ENCODE results near the gene PDXK. TPM values are rescaled to one million over a fixed set of nuclear protein-coding genes. Genes with fewer than 3 reads are reported as not detected.
A peak's percentile ranks its signal among the peaks of the same experiment; 100 is the strongest.
"Not testable (repeated sequence)": the region's sequence is repeated elsewhere in the genome, so short reads cannot be mapped to it uniquely, and the experiment has no call there.

PDXK gene
- total RNA-seq, 1 experiment from 2014 or later: 68.7 TPM

GRCh38 chr21:43691086-43691795 lies 27.7 kb upstream of the PDXK start:
- Histone ChIP-seq H3K4me3 (ENCODE audit: insufficient read depth, low read depth, low read length) (no peak overlapping the region), H3K36me3 (replicated peaks; ENCODE audit: control insufficient read depth, insufficient read depth, low read length) (peaks cover 57% of the 10 kb centered on the region), H3K27me3 (ENCODE audit: control insufficient read depth, insufficient read depth, low read length) (no peaks in the 10 kb centered on the region)
- no peak for DNase-seq

DNA sequence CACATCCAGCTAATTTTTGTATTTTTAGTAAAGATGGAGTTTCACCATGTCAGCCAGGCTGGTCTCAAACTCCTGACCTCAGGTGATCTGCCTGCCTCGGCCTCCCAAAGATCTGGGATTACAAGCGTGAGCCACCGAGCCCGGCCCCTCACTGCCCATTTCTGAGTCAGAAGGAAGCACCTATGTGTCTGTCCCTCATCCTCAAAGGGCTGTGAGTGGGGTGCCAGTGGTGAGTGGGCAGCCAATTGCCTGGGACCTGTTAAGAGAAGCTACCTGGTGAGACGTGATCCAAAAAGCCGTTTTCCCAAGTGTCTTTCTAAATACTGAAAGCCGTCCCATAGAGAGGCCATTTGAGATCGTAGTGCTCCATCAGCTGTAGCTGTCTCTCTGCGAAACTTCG lies 27.1 kb upstream of the PDXK start:
- H3K36me3 ChIP-seq (replicated peaks; ENCODE audit: control insufficient read depth, insufficient read depth, low read length): peaks cover 52% of the 10 kb centered on the region
- H3K27me3 ChIP-seq (ENCODE audit: control insufficient read depth, insufficient read depth, low read length): no peaks in the 10 kb centered on the region
- DNase-seq: no peak
- no peak overlapping the region for H3K4me3 ChIP-seq (ENCODE audit: insufficient read depth, low read depth, low read length)

- Histone ChIP-seq H3K4me3 (ENCODE audit: insufficient read depth, low read depth, low read length) (no peak overlapping the region), H3K27me3 (ENCODE audit: control insufficient read depth, insufficient read depth, low read length) (no peaks in the 10 kb centered on the region), H3K36me3 (replicated peaks; ENCODE audit: control insufficient read depth, insufficient read depth, low read length) (peaks cover 47% of the 10 kb centered on the region)
- no peak for DNase-seq
Observed at GRCh38 chr21:43692949-43693348, 26.0 kb upstream of the PDXK start.

- Histone ChIP-seq H3K36me3 (replicated peaks; ENCODE audit: control insufficient read depth, insufficient read depth, low read length) (peaks cover 40% of the 10 kb centered on the region), H3K27me3 (ENCODE audit: control insufficient read depth, insufficient read depth, low read length) (no peaks in the 10 kb centered on the region), H3K4me3 (ENCODE audit: insufficient read depth, low read depth, low read length) (no peak overlapping the region)
- no peak for DNase-seq
Observed at GRCh38 chr21:43693981-43694380, 24.9 kb upstream of the PDXK start.

DNA sequence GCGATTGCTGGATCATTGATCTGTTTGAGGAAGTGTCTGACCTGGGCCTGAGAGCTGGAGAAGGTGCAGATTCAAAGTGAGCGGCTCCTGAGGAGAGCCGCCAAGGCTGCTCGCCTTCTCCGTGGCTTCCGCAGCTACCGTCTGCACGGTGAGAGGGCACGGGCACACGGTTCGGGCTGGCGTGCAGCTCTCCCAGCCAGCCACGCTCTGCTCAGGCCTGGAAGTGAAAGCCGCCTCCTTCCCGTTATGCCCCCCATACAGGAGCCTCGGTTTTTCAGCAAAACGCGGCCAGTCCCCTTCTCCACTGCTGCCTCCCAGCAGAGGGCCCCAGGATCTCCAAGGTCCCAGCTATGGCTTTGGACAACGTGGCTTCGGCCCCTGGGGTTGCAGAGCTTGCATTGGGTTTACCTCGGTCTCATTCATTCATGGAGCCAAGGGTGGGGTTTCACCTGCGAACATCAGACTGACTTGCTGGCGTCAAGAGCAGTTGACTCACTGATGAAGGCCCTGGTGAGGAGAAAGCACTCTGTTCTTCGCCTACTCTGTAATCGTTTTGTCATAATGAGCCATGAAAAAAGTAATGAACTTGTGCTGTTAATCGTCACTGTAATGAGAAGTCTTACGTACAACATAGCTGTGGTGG lies 24.4 kb upstream of the PDXK start:
- H3K36me3 ChIP-seq (replicated peaks; ENCODE audit: control insufficient read depth, insufficient read depth, low read length): peaks cover 34% of the 10 kb centered on the region
- H3K27me3 ChIP-seq (ENCODE audit: control insufficient read depth, insufficient read depth, low read length): no peaks in the 10 kb centered on the region
- no peak for DNase-seq
- H3K4me3 ChIP-seq (ENCODE audit: insufficient read depth, low read depth, low read length): no peak overlapping the region

DNA sequence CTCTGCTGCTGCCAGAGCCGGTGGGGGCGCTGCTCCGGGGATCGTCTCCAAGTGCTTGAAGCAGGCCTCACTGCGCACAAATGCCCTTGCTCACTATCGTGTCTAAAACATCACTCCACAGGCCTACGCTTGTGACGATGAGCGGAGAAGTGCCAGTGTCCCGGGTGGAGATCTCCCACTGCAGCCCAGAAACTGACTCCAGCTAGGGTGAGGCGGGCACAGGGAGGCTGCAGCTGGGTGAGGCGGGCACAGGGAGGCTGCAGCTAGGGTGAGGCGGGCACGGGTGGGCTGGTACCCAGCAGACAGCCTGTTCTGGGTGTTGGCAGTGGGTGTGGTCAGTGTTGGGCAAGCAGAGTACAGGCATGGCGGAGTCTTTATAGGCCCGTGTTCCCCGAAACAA lies 22.7 kb upstream of the PDXK start:
- Histone ChIP-seq H3K27me3 (ENCODE audit: control insufficient read depth, insufficient read depth, low read length) (no peaks in the 10 kb centered on the region), H3K4me3 (ENCODE audit: insufficient read depth, low read depth, low read length) (no peak overlapping the region), H3K36me3 (replicated peaks; ENCODE audit: control insufficient read depth, insufficient read depth, low read length) (peaks cover 20% of the 10 kb centered on the region)
- DNase-seq: no peak

DNA sequence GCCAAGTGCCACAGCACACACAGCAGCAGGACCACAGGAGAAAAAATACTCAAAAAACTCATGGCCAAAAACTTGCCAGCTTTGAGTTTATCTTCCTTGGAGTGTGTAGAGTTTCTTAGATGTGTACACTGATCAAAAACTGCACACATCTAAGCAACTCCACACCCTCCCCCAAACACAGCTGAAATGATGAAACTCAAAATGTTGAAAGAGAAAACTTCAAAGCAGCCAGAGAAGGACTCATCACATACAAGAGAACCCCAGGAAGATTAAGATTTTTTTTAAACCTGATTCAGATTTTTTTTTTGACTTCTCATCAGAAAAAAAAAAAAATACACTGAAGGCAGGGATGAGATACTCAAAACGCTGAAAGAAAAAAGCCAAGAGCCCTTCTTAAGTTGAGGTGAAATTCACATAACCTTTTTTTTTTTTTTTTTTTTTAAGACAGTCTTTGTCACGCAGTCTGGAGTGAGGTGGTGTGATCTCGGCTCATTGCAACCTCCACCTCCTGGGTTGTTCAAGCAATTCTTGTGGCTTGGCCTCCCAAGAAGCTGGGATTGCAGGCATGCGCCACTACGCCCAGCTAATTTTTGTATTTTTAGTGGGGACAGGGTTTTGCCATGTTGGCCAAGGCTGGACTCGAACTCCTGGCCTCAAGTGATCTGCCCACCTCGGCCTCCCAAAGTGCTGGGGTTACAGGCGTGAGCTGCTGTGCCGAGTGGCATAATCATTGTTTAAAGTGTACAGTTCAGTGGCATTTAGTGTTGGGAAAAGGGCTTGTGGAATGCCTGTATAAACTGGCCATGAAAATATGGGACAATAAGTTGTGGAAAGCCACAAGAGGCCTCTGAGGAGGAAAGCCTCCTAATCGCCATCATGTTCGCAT lies 20.9 kb upstream of the PDXK start:
- Histone ChIP-seq H3K36me3 (replicated peaks; ENCODE audit: control insufficient read depth, insufficient read depth, low read length) (peaks cover 11% of the 10 kb centered on the region), H3K27me3 (ENCODE audit: control insufficient read depth, insufficient read depth, low read length) (no peaks in the 10 kb centered on the region), H3K4me3 (ENCODE audit: insufficient read depth, low read depth, low read length) (no peak overlapping the region)
- DNase-seq: no peak

- DNase-seq; H3K36me3 ChIP-seq (replicated peaks; ENCODE audit: control insufficient read depth, insufficient read depth, low read length); H3K4me3 ChIP-seq (ENCODE audit: insufficient read depth, low read depth, low read length); H3K27me3 ChIP-seq (ENCODE audit: control insufficient read depth, insufficient read depth, low read length): not testable (repeated sequence)
Observed at GRCh38 chr21:43699492-43699777, 19.5 kb upstream of the PDXK start.

DNA sequence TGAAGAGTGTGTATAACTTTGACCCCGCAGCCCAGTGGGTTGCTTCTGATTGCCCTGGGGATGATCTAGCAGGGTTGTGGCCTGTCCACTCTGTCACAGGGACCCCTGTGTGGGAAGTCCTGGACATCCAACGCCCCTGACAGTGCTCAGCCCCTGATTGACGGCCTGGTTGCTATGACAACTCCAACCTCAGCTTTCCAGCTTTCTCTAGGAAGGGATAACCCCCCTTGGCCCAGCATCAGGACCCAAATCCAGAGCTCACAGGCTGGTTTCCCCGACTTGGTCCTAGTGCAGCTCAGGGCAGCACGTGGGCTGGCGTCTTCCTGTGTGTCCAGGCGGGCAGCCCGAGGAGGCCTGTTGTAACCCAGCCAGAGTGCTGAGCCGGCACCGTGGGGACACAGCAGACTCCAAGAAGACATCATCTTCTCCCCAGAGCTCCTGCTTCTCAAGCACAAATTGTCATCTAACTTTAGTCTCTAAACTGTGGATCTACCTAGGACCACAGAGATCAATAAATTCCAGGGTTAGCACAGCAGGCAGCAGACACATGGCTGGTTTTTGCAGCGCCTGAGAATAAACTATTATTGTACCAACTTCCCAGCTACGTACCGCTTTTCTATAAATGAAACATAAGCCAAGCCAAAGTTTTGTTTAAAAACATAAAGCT lies 18.9 kb upstream of the PDXK start:
- Histone ChIP-seq H3K4me3 (ENCODE audit: insufficient read depth, low read depth, low read length) (no peak overlapping the region), H3K27me3 (ENCODE audit: control insufficient read depth, insufficient read depth, low read length) (no peaks in the 10 kb centered on the region), H3K36me3 (replicated peaks; ENCODE audit: control insufficient read depth, insufficient read depth, low read length) (peaks cover 1% of the 10 kb centered on the region; the same call in 1 of the 2 replicates)
- no peak for DNase-seq

DNA sequence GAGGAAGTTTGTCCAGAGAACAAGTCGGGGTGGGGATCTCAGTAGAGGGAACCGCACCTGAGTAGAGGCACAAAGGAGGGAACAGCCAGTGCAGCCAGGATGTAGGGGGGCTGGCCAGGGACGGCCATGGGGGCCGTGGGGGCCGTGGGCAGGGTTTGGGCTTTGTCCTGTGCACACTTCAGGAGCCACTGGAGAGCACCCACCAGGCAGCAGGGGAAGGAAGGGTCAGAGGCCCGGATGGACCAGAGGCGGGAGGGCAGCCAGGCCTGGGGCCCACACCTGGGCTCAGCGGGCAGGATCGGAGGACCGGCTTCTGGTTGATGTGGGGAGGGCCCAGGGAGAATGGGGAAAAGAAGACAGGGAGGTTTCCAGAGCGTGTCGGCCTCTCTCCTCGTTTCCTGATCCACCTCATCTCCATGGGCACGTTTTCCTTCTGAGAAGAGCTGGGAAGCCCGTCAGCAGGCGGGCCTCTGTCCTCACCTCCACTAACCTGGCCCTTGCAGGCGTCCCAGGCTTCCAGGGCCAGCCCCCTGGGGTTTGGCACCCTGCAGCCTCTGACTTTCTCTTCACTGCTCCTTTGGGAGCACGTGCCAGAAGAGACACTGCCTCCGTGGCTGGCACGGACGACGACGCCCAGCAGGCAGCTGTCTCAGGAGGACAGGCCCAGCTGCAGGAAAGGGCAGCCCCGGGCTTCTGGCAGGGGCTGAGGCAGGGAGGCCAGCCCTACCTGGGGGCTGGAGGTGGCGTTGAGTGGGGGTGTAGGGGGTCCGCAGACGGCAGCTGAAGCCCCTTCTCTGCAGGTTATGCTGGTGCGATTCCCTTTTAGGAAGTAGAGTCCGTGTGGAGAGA lies 16.8 kb upstream of the PDXK start:
- DNase-seq: peak; percentile 64
- Histone ChIP-seq H3K36me3 (replicated peaks; ENCODE audit: control insufficient read depth, insufficient read depth, low read length) (no peaks in the 10 kb centered on the region), H3K4me3 (ENCODE audit: insufficient read depth, low read depth, low read length) (no peak overlapping the region), H3K27me3 (ENCODE audit: control insufficient read depth, insufficient read depth, low read length) (no peaks in the 10 kb centered on the region)

GRCh38 chr21:43702785-43703034 lies 16.2 kb upstream of the PDXK start:
- no peak for DNase-seq
- no peaks in the 10 kb centered on the region for H3K27me3 ChIP-seq (ENCODE audit: control insufficient read depth, insufficient read depth, low read length)
- no peak overlapping the region for H3K4me3 ChIP-seq (ENCODE audit: insufficient read depth, low read depth, low read length)

DNA sequence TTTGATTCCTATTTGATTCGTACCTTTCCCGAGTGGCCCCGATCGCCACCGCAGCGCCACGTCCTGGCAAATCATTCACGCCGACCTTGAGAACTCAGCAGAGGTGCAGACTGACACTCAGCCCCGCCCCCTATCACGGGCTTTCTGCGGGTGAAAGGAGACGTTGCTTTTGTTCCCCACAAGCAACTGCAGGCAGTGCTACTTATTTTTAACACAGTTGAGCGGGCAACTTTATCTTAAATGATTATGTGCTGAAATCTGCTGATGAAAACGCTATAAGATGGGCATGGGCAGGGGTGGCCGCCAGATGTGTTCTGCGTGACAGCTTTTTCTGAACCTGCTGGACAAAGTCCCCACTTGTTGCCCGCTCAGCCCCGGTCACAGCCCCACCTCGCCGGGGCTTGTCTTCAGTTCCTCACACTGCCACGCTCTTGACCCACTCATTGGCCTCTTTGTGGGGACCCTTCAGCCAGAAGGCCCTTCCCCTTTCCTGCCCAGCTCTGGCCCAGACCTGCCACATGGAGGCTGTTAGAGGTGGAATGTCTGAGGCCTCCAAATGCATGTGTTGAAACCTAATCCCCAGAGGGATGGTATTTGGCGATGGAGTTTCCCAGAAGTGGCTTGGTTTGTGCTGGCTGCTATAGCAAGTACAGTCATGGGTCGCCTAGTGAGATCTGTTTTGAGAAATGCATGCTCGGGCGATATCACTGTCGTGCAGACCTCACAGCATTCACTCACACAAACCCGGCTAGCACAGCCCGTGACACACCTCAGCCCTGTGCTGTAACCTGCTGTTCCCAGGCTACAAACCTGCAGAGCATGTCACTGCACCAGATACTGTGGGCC lies 15.7 kb upstream of the PDXK start:
- DNase-seq: peak; percentile 83
- Histone ChIP-seq H3K36me3 (replicated peaks; ENCODE audit: control insufficient read depth, insufficient read depth, low read length) (no peaks in the 10 kb centered on the region), H3K4me3 (ENCODE audit: insufficient read depth, low read depth, low read length) (no peak overlapping the region), H3K27me3 (ENCODE audit: control insufficient read depth, insufficient read depth, low read length) (no peaks in the 10 kb centered on the region)

More at GRCh38 chr21:43702785-43703034, 16.2 kb upstream of the PDXK start:
- H3K36me3 ChIP-seq (replicated peaks; ENCODE audit: control insufficient read depth, insufficient read depth, low read length): no peaks in the 10 kb centered on the region

- H3K4me3 ChIP-seq (ENCODE audit: insufficient read depth, low read depth, low read length): no peak overlapping the region
- no peak for DNase-seq
- no peaks in the 10 kb centered on the region for H3K27me3 ChIP-seq (ENCODE audit: control insufficient read depth, insufficient read depth, low read length)
- no peaks in the 10 kb centered on the region for H3K36me3 ChIP-seq (replicated peaks; ENCODE audit: control insufficient read depth, insufficient read depth, low read length)
Observed at GRCh38 chr21:43707462-43707861, 11.5 kb upstream of the PDXK start.
